DND-41 (cell line): ENCODE measurements around the gene APBB2.
"Not testable (repeated sequence)": the region's sequence is repeated elsewhere in the genome, so short reads cannot be mapped to it uniquely, and the experiment has no call there.

Experiments used
- ATAC-seq: fragments of 200-7000 bp; cut with Tn5 transposase; 3 replicates; pipeline ENCODE4 v1.9.1; 2021; ENCODE audit warnings: low read depth; ENCODE audit not compliant: insufficient read depth
- DNase-seq: peaks from one replicate; pipeline ENCODE4 v3.0.0-alpha.2; 2020
- H2AFZ ChIP-seq: 2 replicates; pipeline ENCODE4 v1.6.0; 2012; ENCODE audit warnings: low read depth, low read length
- H3K27ac ChIP-seq: 2 replicates; pipeline ENCODE4 v1.5.1; 2012; ENCODE audit warnings: low read length, inconsistent platforms
- H3K27me3 ChIP-seq: fragments of 200-600 bp; sonication (generic); 2 replicates; pipeline ENCODE4 v1.6.0; 2012; ENCODE audit warnings: low read length, mild to moderate bottlenecking, inconsistent platforms; ENCODE audit not compliant: insufficient read depth, poor library complexity
- H3K36me3 ChIP-seq: 2 replicates; pipeline ENCODE4 v1.5.1; 2012; ENCODE audit warnings: low read length, inconsistent platforms; ENCODE audit not compliant: insufficient read depth
- H3K4me1 ChIP-seq: 2 replicates; pipeline ENCODE4 v1.5.1; 2012; ENCODE audit warnings: mild to moderate bottlenecking, low read length; ENCODE audit not compliant: insufficient read depth
- H3K4me2 ChIP-seq: 2 replicates; pipeline ENCODE4 v1.6.0; 2012; ENCODE audit warnings: mild to moderate bottlenecking, moderate library complexity, low read length, inconsistent platforms; ENCODE audit not compliant: insufficient read depth
- H3K4me3 ChIP-seq, 2 experiments: fragments of 200-600 bp in 1 of 2; shearing (Covaris generic) in 1 of 2; 2 replicates each; pipeline ENCODE4 v1.5.1; 2012 to 2016; ENCODE audit warnings: inconsistent platforms in 2 of 2, low read length in 2 of 2, mild to moderate bottlenecking in 2 of 2, low read depth in 1 of 2, moderate library complexity in 1 of 2
- H3K79me2 ChIP-seq: 2 replicates; pipeline ENCODE4 v1.6.0; 2012; ENCODE audit warnings: low read length, inconsistent platforms; ENCODE audit not compliant: insufficient read depth
- H3K9ac ChIP-seq: 2 replicates; pipeline ENCODE4 v1.6.0; 2012; ENCODE audit warnings: low read depth, mild to moderate bottlenecking, inconsistent platforms, low read length, moderate library complexity
- H3K9me3 ChIP-seq: 2 replicates; pipeline ENCODE4 v1.5.1; 2012; ENCODE audit warnings: low read length, moderate library complexity, mild to moderate bottlenecking, inconsistent platforms; ENCODE audit not compliant: insufficient read depth, severe bottlenecking
- H4K20me1 ChIP-seq: 2 replicates; pipeline ENCODE4 v1.6.0; 2012; ENCODE audit warnings: low read length; ENCODE audit not compliant: insufficient read depth
- EZH2 ChIP-seq: IDR thresholded peaks from 3 replicates; pipeline ENCODE4 v1.6.1; 2012; ENCODE audit warnings: borderline replicate concordance, low read depth, mild to moderate bottlenecking, moderate library complexity, low read length, inconsistent platforms; ENCODE audit not compliant: severe bottlenecking
- TF ChIP-seq, protein P1 (sequence below): IDR thresholded peaks from 2 replicates; pipeline ENCODE4 v1.5.1; 2012; ENCODE audit warnings: borderline replicate concordance, low read length, moderate library complexity, mild to moderate bottlenecking; ENCODE audit not compliant: poor library complexity, severe bottlenecking; ENCODE audit errors: extremely low read depth

Gene APBB2

GRCh38 chr4:41052287-41052686 is 162.1 kb downstream of the APBB2 start:
- Histone ChIP-seq H3K9me3 (no peaks in the 10 kb centered on the region), H3K27me3 (no peaks in the 10 kb centered on the region), H3K79me2 (no peaks in the 10 kb centered on the region), H3K4me2 (no peak overlapping the region), H2AFZ (no peak overlapping the region), H3K4me3 (no peak overlapping the region), H3K4me1 (no peaks in the 10 kb centered on the region), H4K20me1 (no peaks in the 10 kb centered on the region), H3K9ac (no peak overlapping the region), H3K36me3 (no peaks in the 10 kb centered on the region), H3K27ac (no peak overlapping the region)
- TF ChIP-seq, protein P1, sequence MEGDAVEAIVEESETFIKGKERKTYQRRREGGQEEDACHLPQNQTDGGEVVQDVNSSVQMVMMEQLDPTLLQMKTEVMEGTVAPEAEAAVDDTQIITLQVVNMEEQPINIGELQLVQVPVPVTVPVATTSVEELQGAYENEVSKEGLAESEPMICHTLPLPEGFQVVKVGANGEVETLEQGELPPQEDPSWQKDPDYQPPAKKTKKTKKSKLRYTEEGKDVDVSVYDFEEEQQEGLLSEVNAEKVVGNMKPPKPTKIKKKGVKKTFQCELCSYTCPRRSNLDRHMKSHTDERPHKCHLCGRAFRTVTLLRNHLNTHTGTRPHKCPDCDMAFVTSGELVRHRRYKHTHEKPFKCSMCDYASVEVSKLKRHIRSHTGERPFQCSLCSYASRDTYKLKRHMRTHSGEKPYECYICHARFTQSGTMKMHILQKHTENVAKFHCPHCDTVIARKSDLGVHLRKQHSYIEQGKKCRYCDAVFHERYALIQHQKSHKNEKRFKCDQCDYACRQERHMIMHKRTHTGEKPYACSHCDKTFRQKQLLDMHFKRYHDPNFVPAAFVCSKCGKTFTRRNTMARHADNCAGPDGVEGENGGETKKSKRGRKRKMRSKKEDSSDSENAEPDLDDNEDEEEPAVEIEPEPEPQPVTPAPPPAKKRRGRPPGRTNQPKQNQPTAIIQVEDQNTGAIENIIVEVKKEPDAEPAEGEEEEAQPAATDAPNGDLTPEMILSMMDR = no peak
- no peak for TF ChIP-seq EZH2
- no peak for DNase-seq
- no peak for ATAC-seq

DNA sequence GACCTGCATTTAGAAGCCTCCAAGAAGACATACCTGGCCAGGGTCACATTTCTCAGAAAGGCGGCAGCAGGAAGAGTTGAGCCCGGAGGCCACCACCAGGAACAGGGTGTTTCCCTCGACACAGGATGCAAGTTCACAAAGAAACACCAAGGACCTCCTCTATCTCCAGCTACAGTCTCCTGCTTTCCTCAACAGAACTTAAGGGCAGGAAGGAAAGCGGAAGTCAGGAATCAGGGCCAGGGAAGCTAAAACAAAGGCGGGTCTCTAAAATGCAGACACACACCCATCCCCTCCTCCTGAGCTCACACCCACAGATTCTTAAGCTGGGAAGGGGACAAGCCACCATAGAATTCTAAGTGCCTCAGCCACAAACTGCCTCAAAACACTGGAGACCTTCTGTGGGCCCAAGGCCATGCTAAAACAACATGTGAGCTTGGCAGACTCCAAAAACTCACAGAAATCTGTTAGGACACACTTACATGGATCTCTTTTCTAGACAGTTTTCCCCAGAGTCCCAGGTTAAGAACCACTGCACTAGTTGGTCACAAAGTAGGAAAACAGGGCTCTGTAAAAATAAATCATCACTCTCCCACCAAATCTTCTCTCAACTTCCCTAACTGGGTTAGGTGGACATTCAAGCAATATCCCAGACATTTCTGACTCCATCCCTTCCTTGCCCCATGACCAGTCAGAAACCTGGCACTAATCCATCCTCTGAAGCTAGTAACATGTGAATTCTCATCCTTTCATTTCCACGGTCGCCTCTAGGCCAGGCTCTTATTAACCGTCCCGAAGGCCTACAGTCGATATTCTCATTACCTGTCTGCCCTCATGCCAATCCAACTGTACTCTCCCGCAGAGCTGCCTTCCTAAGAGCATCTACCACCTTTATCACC is 163.2 kb downstream of the APBB2 start:
- H3K4me3 ChIP-seq = no peak overlapping the region
- ATAC-seq (no peak), DNase-seq (no peak)
- no peak overlapping the region for H3K4me2 ChIP-seq
- H3K4me1 ChIP-seq = no peaks in the 10 kb centered on the region
- no peaks in the 10 kb centered on the region for H3K27me3 ChIP-seq
- H3K9ac ChIP-seq = no peak overlapping the region
- TF ChIP-seq EZH2 = no peak
- TF ChIP-seq, protein P1 = no peak
- no peak overlapping the region for H2AFZ ChIP-seq
- H3K36me3 ChIP-seq = no peaks in the 10 kb centered on the region
- no peaks in the 10 kb centered on the region for H3K9me3 ChIP-seq
- no peak overlapping the region for H3K27ac ChIP-seq
- no peaks in the 10 kb centered on the region for H3K79me2 ChIP-seq
- H4K20me1 ChIP-seq = no peaks in the 10 kb centered on the region

GRCh38 chr4:41050116-41050515 is 164.2 kb downstream of the APBB2 start:
- H3K36me3 ChIP-seq = no peaks in the 10 kb centered on the region
- no peaks in the 10 kb centered on the region for H3K27me3 ChIP-seq
- no peak for ATAC-seq
- no peak overlapping the region for H3K4me3 ChIP-seq
- no peaks in the 10 kb centered on the region for H3K4me1 ChIP-seq
- H3K27ac ChIP-seq = no peak overlapping the region
- no peak for DNase-seq
- no peaks in the 10 kb centered on the region for H3K9me3 ChIP-seq
- H3K4me2 ChIP-seq = no peak overlapping the region
- H3K79me2 ChIP-seq = no peaks in the 10 kb centered on the region
- H3K9ac ChIP-seq = no peak overlapping the region
- H4K20me1 ChIP-seq = no peaks in the 10 kb centered on the region
- no peak for TF ChIP-seq EZH2
- TF ChIP-seq, protein P1 = no peak
- H2AFZ ChIP-seq = no peak overlapping the region

DNA sequence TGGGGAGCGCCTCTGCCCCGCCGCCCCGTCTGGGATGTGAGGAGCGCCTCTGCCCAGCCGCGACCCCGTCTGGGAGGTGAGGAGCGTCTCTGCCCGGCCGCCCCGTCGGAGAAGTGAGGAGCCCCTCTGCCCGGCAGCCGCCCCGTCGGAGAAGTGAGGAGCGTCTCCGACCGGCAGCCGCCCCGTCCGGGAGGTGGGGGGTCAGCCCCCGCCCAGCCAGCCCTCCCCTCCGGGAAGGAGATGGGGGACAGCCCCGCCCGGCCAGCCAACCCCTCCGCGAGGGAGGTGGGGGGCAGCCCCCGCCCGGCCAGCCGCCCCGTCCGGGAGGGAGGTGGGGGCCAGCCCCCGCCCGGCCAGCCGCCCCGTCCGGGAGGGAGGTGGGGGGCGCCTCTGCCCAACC is 165.2 kb downstream of the APBB2 start:
- not testable (repeated sequence) for H3K9ac ChIP-seq, DNase-seq, H3K4me3 ChIP-seq, H3K79me2 ChIP-seq, H3K27ac ChIP-seq, H3K4me1 ChIP-seq, H2AFZ ChIP-seq, H3K27me3 ChIP-seq, H3K4me2 ChIP-seq, H3K9me3 ChIP-seq, H4K20me1 ChIP-seq, ATAC-seq, H3K36me3 ChIP-seq
